Muscle layer of colon (tissue), 2 donors: Measurements from ENCODE around the gene MINK1.
"Not testable (repeated sequence)": the region's sequence is repeated elsewhere in the genome, so short reads cannot be mapped to it uniquely, and the experiment has no call there.

ENCODE experiments used
- H3K27ac ChIP-seq: one replicate; pipeline ENCODE4 v1.7.0; 2013; ENCODE audit warnings: low read depth, mild to moderate bottlenecking, low read length, moderate library complexity
- H3K27me3 ChIP-seq, 2 donors: one replicate each; pipeline ENCODE4 v1.7.0; 2013; ENCODE audit warnings: low read length in 2 of 2, mild to moderate bottlenecking in 2 of 2; ENCODE audit not compliant: insufficient read depth in 2 of 2, control insufficient read depth in 1 of 2
- H3K36me3 ChIP-seq: one replicate; pipeline ENCODE4 v1.7.0; 2013; ENCODE audit warnings: mild to moderate bottlenecking, low read length; ENCODE audit not compliant: insufficient read depth
- H3K4me1 ChIP-seq: one replicate; pipeline ENCODE4 v1.7.0; 2013; ENCODE audit warnings: mild to moderate bottlenecking, low read length; ENCODE audit not compliant: insufficient read depth
- H3K4me3 ChIP-seq, 2 donors: one replicate each; pipeline ENCODE4 v1.7.0; 2013; ENCODE audit warnings: low read length in 2 of 2, low read depth in 1 of 2, mild to moderate bottlenecking in 1 of 2, moderate library complexity in 1 of 2
- H3K9ac ChIP-seq: one replicate; pipeline ENCODE4 v1.7.0; 2013; ENCODE audit warnings: low read length
- H3K9me3 ChIP-seq: one replicate; pipeline ENCODE4 v1.7.0; 2013; ENCODE audit warnings: mild to moderate bottlenecking, low read length
- donor health status: abdominal sarcoma.
- donor health status: Adenocarcinoma of cecum.

MINK1 gene

GRCh38 chr17:4862720-4863119 lies 29.6 kb downstream of the MINK1 start:
- Histone ChIP-seq H3K4me1 (peaks cover 14% of the 10 kb centered on the region), H3K4me3 (no peak overlapping the region), H3K27me3 (no peaks in the 10 kb centered on the region), H3K9me3 (no peaks in the 10 kb centered on the region), H3K9ac (no peak overlapping the region), H3K27ac (no peak overlapping the region), H3K36me3 (peaks cover 5% of the 10 kb centered on the region)

DNA sequence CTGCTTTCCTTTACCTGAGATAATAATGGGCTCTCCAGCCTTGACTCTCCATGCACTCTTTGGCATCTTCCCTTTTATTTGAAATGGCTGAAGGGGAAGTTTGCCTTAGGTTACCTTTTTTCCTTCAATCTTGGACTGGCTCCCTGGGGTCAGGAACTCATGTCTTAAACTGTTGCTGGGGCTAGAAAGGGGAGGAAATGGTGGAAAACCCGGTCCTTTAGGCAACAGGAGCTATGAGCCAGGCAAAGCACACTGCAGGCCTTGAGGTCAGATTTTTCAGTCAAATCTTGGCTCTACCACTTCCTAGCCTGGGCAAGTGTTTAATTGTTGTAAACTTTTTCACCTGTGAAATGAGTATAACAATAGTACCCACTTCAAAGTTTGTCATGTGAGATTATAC lies 30.2 kb downstream of the MINK1 start:
- Histone ChIP-seq H3K27ac (no peak overlapping the region), H3K4me1 (peaks cover 9% of the 10 kb centered on the region), H3K4me3 (no peak overlapping the region), H3K36me3 (peaks cover 5% of the 10 kb centered on the region), H3K9me3 (no peaks in the 10 kb centered on the region), H3K27me3 (no peaks in the 10 kb centered on the region), H3K9ac (no peak overlapping the region)

DNA sequence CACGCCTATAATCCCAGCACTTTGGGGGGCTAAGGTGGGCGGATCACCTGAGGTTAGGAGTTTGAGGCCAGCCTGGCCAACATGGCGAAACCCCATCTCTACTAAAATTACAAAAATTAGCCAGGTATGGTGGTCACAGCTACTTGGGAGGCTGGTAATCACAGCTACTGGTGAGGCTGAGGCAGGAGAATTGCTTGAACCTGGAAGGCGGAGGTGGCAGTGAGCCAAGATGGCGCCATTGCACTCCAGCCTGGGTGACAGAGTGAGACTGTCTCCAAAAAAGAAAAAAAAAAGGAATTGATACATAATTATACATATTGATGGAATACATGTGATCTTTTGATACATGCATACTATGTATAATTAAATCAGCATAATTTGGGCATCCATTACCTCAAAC lies 34.4 kb downstream of the MINK1 start:
- not testable (repeated sequence) for H3K27ac ChIP-seq, H3K27me3 ChIP-seq, H3K9ac ChIP-seq, H3K4me1 ChIP-seq, H3K4me3 ChIP-seq, H3K36me3 ChIP-seq, H3K9me3 ChIP-seq

DNA sequence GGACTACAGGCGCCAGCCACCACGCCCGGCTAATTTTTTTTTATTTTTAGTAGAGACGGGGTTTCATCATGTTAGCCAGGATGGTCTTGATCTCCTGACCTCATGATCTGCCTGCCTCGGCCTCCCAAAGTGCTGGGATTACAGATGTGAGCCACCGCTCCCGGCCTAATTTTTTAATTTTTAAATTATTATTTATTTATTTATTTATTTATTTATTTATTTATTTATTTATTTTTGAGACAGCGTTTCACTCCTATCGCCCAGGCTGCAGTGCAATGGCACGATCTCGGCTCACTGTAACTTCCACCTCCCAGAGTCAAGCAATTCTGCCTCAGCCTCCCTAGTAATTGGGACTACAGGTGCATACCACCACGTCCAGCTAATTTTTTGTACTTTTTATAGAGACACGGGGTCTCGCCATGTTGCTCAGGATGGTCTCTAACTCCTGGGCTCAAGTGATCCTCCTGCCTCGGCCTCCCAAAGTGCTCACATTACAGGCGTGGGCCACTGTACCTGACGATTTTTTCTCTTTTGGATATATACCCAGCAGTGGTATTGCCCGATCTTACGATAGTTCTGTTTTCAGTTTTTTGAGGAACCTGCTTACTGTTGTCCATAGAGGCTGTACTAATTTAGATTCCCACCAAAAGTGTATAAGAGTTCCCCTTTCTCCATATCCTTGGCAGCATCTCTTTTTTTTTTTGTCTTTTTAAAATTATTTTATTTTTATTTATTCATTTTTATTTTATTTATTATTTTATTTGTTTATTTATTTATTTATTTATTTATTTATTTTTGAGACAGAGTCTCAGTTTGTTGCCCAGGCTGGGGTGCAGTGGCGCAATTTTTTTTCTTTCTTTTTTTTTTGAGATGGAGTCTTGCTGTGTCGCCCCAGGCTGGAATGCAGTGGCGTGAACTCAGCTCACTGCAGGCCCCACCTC lies 36.2 kb downstream of the MINK1 start:
- H3K4me3 ChIP-seq, H3K27ac ChIP-seq, H3K27me3 ChIP-seq, H3K36me3 ChIP-seq, H3K9ac ChIP-seq, H3K9me3 ChIP-seq, H3K4me1 ChIP-seq: not testable (repeated sequence)

- H3K9ac ChIP-seq = no peak overlapping the region
- no peaks in the 10 kb centered on the region for H3K27me3 ChIP-seq
- H3K9me3 ChIP-seq = no peaks in the 10 kb centered on the region
- H3K4me1 ChIP-seq = no peaks in the 10 kb centered on the region
- H3K4me3 ChIP-seq = no peak overlapping the region
- H3K36me3 ChIP-seq = no peaks in the 10 kb centered on the region
- no peak overlapping the region for H3K27ac ChIP-seq
Measured at GRCh38 chr17:4870855-4871254, 37.7 kb downstream of the MINK1 start.

- Histone ChIP-seq H3K27ac (no peak overlapping the region), H3K27me3 (no peaks in the 10 kb centered on the region), H3K4me3 (no peak overlapping the region), H3K36me3 (no peaks in the 10 kb centered on the region), H3K4me1 (no peaks in the 10 kb centered on the region), H3K9ac (no peak overlapping the region), H3K9me3 (no peaks in the 10 kb centered on the region)
Measured at GRCh38 chr17:4872786-4873185, 39.6 kb downstream of the MINK1 start.

DNA sequence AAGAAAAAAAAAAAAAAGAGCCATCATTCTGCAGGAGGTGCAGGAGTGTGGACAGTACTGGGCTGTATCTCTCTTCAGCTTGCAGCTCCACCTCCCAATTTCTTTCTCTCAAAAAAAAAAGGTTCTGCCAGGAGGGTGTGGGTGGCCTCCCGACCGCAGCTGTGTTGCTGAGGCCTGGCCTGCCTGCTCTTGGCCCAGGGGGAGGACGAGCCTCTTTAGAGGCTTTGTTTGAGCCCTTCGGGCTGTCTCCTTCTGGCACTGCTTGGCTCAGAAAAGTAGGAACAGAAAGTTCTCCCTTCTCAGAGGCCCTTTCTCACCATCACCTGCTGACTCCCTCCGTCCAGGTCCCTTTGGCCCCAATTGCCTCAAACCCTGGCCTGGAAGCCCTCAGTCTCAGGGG lies 43.9 kb downstream of the MINK1 start:
- H3K4me1 ChIP-seq = peaks cover 4% of the 10 kb centered on the region

GRCh38 chr17:4879601-4880000 lies 46.5 kb downstream of the MINK1 start:
- H3K9ac ChIP-seq = no peak overlapping the region
- peaks cover 15% of the 10 kb centered on the region for H3K36me3 ChIP-seq
- no peaks in the 10 kb centered on the region for H3K9me3 ChIP-seq
- no peak overlapping the region for H3K4me3 ChIP-seq
- no peaks in the 10 kb centered on the region for H3K27me3 ChIP-seq
- H3K27ac ChIP-seq = no peak overlapping the region
- peaks cover 4% of the 10 kb centered on the region for H3K4me1 ChIP-seq

More for the DNA sequence above, 43.9 kb downstream of the MINK1 start:
- Histone ChIP-seq H3K36me3 (peaks cover 11% of the 10 kb centered on the region), H3K27me3 (no peaks in the 10 kb centered on the region), H3K4me3 (no peak overlapping the region), H3K9me3 (no peaks in the 10 kb centered on the region), H3K27ac (no peak overlapping the region), H3K9ac (no peak overlapping the region)

DNA sequence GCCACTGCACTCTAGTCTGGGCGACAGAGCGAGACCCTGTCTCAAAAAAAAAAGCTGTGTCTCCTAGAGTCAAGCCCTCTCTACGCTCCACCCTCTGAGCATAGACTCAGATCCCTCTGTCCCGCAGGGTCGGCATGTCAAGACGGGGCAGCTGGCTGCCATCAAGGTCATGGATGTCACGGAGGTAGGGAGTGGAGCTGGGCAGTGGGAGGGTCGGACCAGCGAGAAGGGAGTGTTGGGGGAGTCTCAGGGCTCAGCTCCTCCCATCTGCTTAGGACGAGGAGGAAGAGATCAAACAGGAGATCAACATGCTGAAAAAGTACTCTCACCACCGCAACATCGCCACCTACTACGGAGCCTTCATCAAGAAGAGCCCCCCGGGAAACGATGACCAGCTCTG lies 47.7 kb downstream of the MINK1 start:
- H3K4me3 ChIP-seq = no peak overlapping the region
- H3K36me3 ChIP-seq = peaks cover 28% of the 10 kb centered on the region
- no peak overlapping the region for H3K27ac ChIP-seq
- H3K27me3 ChIP-seq = no peaks in the 10 kb centered on the region
- no peaks in the 10 kb centered on the region for H3K9me3 ChIP-seq
- H3K4me1 ChIP-seq = peaks cover 4% of the 10 kb centered on the region
- H3K9ac ChIP-seq = no peak overlapping the region

GRCh38 chr17:4881761-4882555 lies 48.8 kb downstream of the MINK1 start:
- H3K4me3 ChIP-seq = no peak overlapping the region
- peaks cover 4% of the 10 kb centered on the region for H3K4me1 ChIP-seq
- no peaks in the 10 kb centered on the region for H3K9me3 ChIP-seq
- H3K27me3 ChIP-seq = no peaks in the 10 kb centered on the region
- H3K36me3 ChIP-seq = peaks cover 39% of the 10 kb centered on the region
- H3K9ac ChIP-seq = no peak overlapping the region
- no peak overlapping the region for H3K27ac ChIP-seq

GRCh38 chr17:4884489-4884888 lies 51.3 kb downstream of the MINK1 start:
- Histone ChIP-seq H3K9ac (no peak overlapping the region), H3K4me1 (peaks cover 4% of the 10 kb centered on the region), H3K36me3 (peaks cover 43% of the 10 kb centered on the region), H3K27me3 (no peaks in the 10 kb centered on the region), H3K4me3 (no peak overlapping the region), H3K9me3 (no peaks in the 10 kb centered on the region), H3K27ac (no peak overlapping the region)
